PFSK-1 (cell line): ENCODE data around the gene CPTP.

Experiments
- FOXP2 ChIP-seq: optimal IDR thresholded peaks from 2 replicates; pipeline ENCODE3; 2011; ENCODE audit warnings: borderline replicate concordance, control low read depth, inconsistent platforms; ENCODE audit not compliant: insufficient read depth; ENCODE audit errors: extremely low read length, extremely low read depth
- POLR2AphosphoS5 ChIP-seq: IDR thresholded peaks from 2 replicates; pipeline ENCODE4 v1.6.1; 2012; ENCODE audit warnings: low read depth, mild to moderate bottlenecking, control low read depth, low read length, moderate library complexity
- REST ChIP-seq, 2 experiments: IDR thresholded peaks; 2 replicates each; pipeline versions ENCODE4 v1.6.1 to v1.8.0; 2011 to 2012; ENCODE audit warnings: low read depth in 2 of 2, low read length in 2 of 2, control low read depth in 1 of 2, inconsistent platforms in 1 of 2, mild to moderate bottlenecking in 1 of 2, moderate library complexity in 1 of 2; ENCODE audit not compliant: insufficient read depth in 1 of 2
- SIN3A ChIP-seq: IDR thresholded peaks from 2 replicates; pipeline ENCODE4 v1.6.1; 2012; ENCODE audit warnings: mild to moderate bottlenecking, low read length, moderate library complexity, borderline replicate concordance; ENCODE audit not compliant: insufficient read depth
- TAF1 ChIP-seq: IDR thresholded peaks from 2 replicates; pipeline ENCODE4 v1.6.1; 2012; ENCODE audit warnings: low read length, control low read depth, borderline replicate concordance; ENCODE audit not compliant: insufficient read depth

GRCh38 chr1:1293263-1294249 is 31.0 kb upstream of the CPTP start:
- no peak for TF ChIP-seq TAF1
- no peak for TF ChIP-seq REST (IDR thresholded peaks at IDR 0.05; ENCODE audit: insufficient read depth in 1 of 2, low read depth in 2 of 2, low read length in 2 of 2)
- no peak for TF ChIP-seq POLR2AphosphoS5
- TF ChIP-seq SIN3A = no peak
- no peak for TF ChIP-seq FOXP2
